Measurements from ENCODE around the gene NCKIPSD.
A peak's percentile ranks its signal among the peaks of the same experiment; 100 is the strongest.

GRCh38 chr3:48697952-48698351 lies 12.2 kb upstream of the NCKIPSD start:
- TF ChIP-seq CTCF (IDR thresholded peaks at IDR 0.05 in 2 of 3, conservative IDR thresholded peaks at IDR 0.05 in 1 of 3; ENCODE audit: borderline replicate concordance in 1 of 3, insufficient read depth in 1 of 3, low read depth in 2 of 3, low read length in 2 of 3) (0 out of 6 replicates have a peak, but pooled peaks of 1 of the 3 experiments have one; percentile 2), RAD21 (IDR thresholded peaks at IDR 0.05; ENCODE audit: low read depth) (0 out of 2 replicates have a peak, but pooled peaks have one; percentile 7), MAX (IDR thresholded peaks at IDR 0.05) (no peak)
